Right ventricle myocardium superior (tissue), 1 donor: ENCODE data around the gene TOMM40L. TPM values are rescaled to one million over a fixed set of nuclear protein-coding genes. Genes with fewer than 3 reads are reported as not detected.

ENCODE experiments used
- ATAC-seq: fragments of 200-7000 bp; cut with Tn5 transposase; one replicate; pipeline ENCODE4 v1.9.1; 2020; ENCODE audit warnings: mild to moderate bottlenecking; ENCODE audit not compliant: poor library complexity
- DNase-seq: peaks from one replicate; pipeline ENCODE4 v3.0.0-alpha.2; 2020
- intact Hi-C: fragments of 100-400 bp; cut with DNase I; formaldehyde crosslinking; loops from one replicate; pipeline ENCODE4 v1.11.2; 2022
- total RNA-seq: library from RNA; stranded (reverse); fragmentation: NEBNext Ultra II Directional; extraction: Animal tissue kit (Norgen Biotek cat#: 25700); gene quantifications from one replicate; pipeline ENCODE4 v1.2.1, GENCODE V29; 2021
- donor health status: DM: no; HTN: yes; CAD: no; lungs with severe emphysema.

The TOMM40L gene
- total RNA-seq, 1 donor from 2014 or later = 36.9 TPM

DNA sequence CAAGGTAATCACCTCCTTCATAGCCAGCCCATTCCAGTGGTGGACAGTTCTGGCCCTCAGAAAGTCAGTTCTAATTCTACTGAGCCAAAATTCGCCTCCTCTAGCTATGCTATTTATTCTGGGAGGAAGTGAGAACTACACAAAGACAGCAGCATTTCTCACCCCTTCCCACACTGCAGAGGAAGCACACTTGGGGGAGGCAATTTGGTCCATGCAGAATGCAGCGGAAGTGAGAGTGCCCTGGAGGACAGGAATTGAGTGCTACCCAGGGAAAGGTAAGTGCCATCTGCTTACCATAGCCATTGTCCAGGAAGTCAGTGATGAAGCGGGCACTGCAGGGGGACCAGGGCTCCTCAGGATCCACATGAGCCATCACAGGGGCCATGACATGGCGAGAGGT is 30.7 kb upstream of the TOMM40L start:
- DNase-seq (no peak), ATAC-seq (no peak)
- intact Hi-C loops = loop anchor here (10.0 kb wide), 1 partner anchor 190 kb away; no protein-coding TSS in a partner anchor

- DNase-seq (no peak), ATAC-seq (no peak)
- intact Hi-C loops = loop anchor here (10.0 kb wide), 1 partner anchor 189 kb away; no protein-coding TSS in a partner anchor
These were observed 29.7 kb upstream of the TOMM40L start for GRCh38 chr1:161196111-161196510.

DNA sequence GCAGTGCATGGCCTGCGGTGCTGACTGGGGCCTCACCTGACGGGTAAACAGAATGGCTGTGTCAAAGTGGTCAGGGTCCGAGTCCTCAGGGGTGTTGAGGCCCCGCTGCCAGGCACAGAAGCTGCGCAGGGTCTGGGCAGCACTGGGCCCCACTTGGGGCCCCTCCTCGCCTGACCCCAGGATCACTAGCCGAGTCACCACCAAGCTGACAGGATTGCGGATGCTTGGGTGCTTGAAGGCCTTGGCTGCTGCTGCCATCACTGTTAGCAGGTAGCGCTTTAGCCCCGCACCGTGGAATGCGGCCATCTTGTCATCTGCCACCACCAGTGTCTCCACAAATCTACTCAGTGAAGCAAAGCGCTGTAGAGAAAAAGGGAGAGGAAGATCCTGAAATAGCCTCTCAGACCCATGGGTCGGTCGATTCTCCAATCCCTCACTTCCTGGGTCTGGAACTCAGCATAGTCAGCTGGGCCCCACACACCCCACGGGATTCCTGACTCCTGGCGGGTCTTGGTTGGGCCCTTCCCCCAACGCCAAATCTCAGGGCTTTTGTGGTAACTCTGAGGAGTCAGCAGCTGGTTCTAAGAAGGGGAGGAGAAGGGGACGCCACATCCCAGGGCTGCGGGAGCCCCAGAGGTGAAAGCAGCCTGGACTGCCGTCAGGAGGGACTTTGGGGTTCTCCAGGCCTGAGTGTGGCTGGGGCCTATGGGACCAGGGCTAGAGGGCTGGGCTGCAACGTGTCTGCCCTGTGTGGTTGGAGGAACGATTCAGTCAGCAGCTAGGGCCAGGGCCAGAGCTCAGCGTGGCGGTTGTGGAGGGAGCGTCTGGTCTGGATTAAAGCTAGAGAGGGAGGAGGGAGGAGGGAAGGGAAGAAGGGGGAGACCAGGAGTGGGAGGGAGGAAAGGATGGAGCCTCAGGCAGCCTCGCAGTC is 29.1 kb upstream of the TOMM40L start:
- DNase-seq = peak; percentile 72
- intact Hi-C loops = loop anchor here (10.0 kb wide), 1 partner anchor 188 kb away; no protein-coding TSS in a partner anchor
- ATAC-seq = peak; percentile 1

DNA sequence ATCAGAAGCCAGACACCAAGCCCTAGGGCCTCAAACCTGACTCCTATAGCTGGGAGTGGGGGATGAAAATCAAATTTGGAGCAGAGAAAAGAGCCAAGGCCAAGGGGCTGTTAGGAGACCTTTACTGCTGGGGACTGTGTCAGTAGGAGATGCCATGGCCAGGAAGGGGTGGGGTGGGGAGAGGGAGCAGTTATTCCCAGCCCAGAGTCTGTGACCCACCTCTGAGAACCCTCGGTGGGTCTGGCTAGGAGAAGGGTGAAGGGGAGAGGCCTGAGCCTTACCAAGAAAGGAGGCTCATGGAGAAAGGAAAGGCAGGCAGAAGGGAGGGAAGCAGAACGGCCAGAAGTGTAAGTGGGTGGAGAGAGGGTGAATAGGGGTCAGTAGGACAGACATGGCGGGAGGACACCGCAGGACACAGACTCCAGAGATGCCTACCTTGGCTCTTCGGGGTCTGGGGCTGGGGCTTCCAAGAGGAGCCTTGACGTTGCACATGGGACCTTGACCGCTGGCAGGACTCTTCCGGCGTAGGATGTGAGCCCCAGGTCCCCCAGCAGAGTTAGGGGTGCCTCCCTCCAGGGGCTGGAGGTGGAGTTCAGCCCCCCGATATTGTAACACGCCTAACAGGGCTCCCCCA is 28.2 kb upstream of the TOMM40L start:
- no peak for DNase-seq
- ATAC-seq = no peak
- intact Hi-C loops = loop anchor here (10.0 kb wide), 1 partner anchor 187 kb away; no protein-coding TSS in a partner anchor

GRCh38 chr1:161198194-161198896 is 27.5 kb upstream of the TOMM40L start:
- DNase-seq = peak; percentile 70
- intact Hi-C loops = loop anchor here (10.0 kb wide), 1 partner anchor 186 kb away; no protein-coding TSS in a partner anchor

GRCh38 chr1:161198897-161199431 is 26.9 kb upstream of the TOMM40L start, which contains the start of gene ADAMTS4:
Gene ADAMTS4 (minus strand): TSS chr1:161199054. CDS start chr1:161198627, 427 bp downstream.
- DNase-seq (peak; percentile 71), ATAC-seq (peak; percentile 10)
- intact Hi-C loops = loop anchor here (10.0 kb wide), 1 partner anchor 186 kb away; no protein-coding TSS in a partner anchor

More at GRCh38 chr1:161198194-161198896, 27.5 kb upstream of the TOMM40L start:
- no peak for ATAC-seq

DNA sequence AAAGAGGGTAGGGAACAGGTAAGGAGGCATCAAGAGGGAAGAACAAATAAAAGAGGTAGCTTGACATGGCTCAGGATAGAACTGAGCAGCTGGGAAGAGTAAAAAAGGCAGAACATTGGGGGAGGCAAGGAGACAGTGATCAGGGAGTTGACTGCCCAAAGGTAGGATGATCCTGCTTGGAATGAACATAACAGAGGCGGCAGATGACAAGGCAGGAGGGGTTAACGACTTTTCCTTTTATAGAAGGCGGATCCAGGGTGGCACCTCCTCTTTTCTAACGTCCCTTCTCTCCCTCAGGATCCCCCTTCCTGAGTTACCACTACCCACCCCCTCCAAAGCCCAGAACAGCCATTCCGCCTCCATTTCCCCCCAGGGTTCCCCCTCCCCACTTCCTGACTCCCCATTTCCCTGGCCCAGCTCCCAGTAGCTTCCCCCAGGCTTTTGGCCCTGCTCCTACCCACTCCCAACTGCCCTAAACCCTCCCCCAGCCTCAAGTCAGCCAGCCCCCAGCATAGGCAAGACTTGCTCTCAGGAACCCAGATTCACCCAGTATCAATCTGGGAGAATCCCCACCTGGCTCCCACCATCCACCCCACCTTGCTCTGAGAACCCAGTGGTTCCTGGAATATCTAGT is 26.2 kb upstream of the TOMM40L start:
- no peak for ATAC-seq
- intact Hi-C loops = loop anchor here (10.0 kb wide), 1 partner anchor 185 kb away; no protein-coding TSS in a partner anchor
- no peak for DNase-seq

DNA sequence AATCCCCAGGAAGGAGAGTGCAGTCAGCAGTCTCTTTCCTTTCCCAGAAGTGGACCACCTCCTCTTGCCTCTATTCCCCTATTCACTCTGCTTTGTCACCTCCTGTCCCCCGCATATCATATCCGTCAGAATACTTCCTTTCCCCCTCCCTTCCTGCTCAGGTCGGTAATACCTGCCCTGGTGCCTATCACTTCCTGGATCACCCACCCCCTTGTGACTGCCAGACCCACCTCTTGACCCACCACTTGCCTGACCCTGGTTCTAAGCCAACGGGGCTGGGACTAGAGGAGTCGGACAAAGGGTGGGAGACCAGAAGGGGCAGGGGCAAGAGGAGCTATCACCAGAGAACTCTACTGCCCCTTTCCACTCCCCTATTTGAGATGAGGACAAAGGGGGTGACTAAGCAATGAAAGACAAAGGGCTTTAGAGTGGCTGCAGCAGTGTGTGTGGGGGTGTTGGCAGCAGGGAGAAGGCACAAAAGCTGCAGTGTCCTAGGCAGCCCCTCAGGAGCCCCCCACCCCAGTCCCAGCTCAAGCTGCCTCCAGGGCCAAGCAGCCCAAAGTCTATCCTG is 25.4 kb upstream of the TOMM40L start:
- DNase-seq (peak; percentile 41), ATAC-seq (no peak)
- intact Hi-C loops = no loop called here

GRCh38 chr1:161200992-161201835 is 24.6 kb upstream of the TOMM40L start:
- peak; percentile 65 for DNase-seq
- ATAC-seq = peak; percentile 32
- intact Hi-C loops = no loop called here

DNA sequence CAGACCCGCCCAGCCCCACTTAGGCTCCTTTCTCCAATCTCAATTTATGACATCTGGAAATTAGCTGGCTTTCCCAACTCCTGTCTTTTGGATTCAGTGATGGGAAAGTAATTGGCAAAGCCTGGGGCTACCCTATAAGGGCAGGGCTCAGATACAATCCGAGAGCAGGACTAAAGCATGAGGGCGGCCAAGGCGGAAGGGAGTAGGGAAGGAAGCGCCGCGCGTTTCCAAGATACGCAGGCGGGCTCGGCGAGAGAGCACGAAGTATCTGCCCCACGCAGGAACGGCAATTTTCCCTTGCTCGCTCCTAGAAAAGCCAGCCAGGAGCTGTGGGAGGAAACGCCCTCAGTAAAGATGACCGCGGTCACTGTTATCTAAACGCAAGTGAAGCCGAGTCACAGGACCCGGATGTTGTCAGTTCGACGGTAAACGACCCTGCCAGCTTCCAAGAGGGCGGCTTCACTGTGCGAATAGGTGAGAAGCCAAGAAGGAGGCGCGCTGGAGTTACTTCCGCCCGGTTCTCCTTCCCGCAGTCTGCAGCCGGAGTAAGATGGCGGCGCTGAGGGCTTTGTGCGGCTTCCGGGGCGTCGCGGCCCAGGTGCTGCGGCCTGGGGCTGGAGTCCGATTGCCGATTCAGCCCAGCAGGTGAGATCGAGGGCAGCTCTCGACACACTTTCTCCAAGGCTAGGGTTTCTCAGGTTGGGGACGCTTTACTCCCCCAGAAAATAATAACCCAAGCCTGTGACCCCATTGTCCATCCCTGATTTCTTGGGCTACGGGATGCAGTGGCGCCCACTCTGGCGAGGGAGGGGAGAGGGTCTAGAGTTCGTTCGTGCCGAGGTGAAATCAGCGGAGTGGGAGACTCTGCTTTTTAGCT is 23.8 kb upstream of the TOMM40L start, which contains the start of gene NDUFS2:
NDUFS2 (plus strand) TSS at position 532 of the 877 bp plus-strand sequence; CDS start at position 551, 19 bp downstream.
- ATAC-seq = peak; percentile 87
- peak; percentile 98 for DNase-seq
- intact Hi-C loops = no loop called here

DNA sequence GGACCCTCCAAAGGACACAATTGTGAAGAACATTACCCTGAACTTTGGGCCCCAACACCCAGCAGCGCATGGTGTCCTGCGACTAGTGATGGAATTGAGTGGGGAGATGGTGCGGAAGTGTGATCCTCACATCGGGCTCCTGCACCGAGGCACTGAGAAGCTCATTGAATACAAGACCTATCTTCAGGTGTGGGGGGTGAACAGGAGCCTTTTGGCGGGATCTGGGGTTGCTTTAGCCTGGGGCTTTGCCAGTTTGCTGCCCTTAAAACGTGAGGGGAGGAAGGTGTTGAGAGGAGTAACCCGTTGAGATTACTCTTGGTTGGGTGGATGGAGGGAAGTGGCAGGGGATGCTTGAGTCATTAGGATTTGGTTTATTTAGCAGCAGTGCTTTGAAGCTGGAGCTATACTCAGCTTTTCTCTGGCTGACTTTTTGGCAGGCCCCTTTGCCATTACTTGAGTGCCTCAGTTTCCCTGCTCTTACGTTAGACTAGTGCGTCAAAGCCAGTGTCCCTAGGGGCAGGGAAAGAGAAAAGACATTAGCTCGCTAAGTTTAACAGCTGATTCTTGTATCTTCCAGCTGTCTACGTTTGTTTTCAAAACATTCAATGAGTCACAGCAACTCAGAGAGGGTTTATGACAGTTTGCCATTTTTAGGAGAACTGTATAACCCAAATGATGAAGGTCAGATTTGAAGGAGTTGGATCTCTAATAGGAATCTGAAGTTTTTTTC is 19.3 kb upstream of the TOMM40L start:
- peak; percentile 48 for DNase-seq
- ATAC-seq = peak; percentile 28
- intact Hi-C loops = no loop called here

- DNase-seq = peak; percentile 59
- intact Hi-C loops = no loop called here
- ATAC-seq = peak; percentile 67
These were observed 18.7 kb upstream of the TOMM40L start for GRCh38 chr1:161207173-161207572.

DNA sequence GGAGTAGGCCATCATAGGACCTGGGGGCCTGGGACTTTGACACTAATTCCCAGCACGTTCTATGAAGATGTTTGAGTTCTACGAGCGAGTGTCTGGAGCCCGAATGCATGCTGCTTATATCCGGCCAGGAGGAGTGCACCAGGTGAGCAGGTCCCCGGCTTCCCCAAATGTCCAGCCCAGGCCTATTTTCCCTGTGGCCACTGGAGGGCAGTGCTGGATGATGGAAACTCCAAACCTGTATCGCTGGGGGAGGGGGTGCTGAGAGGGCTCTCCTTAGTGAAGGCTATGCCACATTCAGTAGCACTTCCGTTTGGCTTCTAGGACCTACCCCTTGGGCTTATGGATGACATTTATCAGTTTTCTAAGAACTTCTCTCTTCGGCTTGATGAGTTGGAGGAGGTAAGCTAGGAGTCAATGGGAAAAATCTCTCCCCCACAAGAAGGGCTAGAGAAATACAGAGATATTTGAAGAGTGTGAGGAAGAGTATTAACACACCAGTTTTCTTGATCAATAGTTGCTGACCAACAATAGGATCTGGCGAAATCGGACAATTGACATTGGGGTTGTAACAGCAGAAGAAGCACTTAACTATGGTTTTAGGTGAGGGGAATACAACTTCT is 16.0 kb upstream of the TOMM40L start:
- peak; percentile 82 for DNase-seq
- peak; percentile 72 for ATAC-seq
- intact Hi-C loops = no loop called here

GRCh38 chr1:161214369-161214768 is 11.5 kb upstream of the TOMM40L start:
- peak; percentile 19 for ATAC-seq
- intact Hi-C loops = no loop called here
- DNase-seq = no peak

GRCh38 chr1:161215076-161215475 is 10.8 kb upstream of the TOMM40L start, which contains the start of gene FCER1G:
Gene FCER1G (plus strand): TSS chr1:161215295. CDS start chr1:161215322, 27 bp downstream.
- intact Hi-C loops = no loop called here
- peak; percentile 60 for ATAC-seq
- DNase-seq = peak; percentile 81
